GDM1 (cell line): ENCODE measurements around the gene AGK.
"Not testable (repeated sequence)": the region's sequence is repeated elsewhere in the genome, so short reads cannot be mapped to it uniquely, and the experiment has no call there.

Experiments used
- DNase-seq: peaks from one replicate; lab custom pipeline; 2025; lab: John Stamatoyannopoulos, UW

Gene AGK

DNA sequence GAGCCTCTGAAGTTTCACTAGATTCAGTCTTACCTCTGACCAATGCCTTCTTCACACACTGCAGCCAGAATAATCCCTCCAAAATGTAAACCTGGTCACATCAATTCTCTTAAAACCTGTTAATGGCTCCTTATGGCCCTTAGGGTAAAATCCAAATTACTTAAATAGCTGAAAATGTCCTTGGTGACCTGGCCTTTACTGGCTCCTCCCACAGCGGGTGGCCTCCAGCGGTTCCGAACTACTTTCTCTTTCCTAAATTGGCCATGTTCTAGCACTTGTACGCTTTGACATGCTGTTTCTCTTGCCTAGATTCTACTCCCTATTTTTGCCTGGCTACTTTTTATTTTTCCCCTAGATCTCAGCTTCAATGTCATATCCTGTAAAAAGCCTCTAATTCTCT is 36.1 kb downstream of the AGK start:
- no peak for DNase-seq

DNA sequence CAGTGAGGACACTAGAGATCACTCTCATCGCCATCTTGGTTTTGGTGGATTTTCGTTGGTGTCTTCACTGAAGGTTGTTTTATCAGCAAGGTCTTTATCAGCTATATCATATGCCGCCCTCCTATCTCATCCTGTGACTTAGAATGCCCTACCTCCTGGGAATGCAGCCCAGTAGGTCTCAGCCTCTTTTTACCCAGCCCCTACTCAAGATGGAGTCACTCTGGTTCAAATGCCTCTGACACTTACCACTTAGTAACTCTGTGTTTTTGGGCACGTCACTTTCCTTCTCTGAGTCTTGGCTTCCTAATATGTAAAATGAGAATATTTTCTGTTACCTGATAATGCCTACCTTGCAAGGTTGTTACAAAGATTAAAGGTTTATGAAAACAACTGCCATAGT is 37.7 kb downstream of the AGK start:
- no peak for DNase-seq

DNA sequence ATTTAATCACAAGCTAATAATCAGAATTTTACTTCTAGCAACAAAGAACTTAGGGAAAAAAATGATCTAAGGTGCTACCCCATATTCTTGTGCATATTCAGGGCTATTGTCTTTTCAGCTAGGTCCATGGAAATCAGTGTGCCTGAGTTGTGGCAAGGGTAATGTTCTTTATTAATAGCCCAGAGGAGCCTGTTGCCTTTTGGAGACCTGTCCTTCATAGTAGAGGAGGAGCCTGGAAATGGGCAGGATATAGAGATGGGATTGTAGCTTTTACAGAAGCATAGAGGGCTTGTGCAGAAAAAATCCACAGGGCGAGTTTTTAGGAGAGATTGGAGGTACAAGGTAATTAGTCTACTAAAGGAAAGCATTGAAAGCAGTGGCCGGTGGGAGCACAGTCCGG is 38.9 kb downstream of the AGK start:
- no peak for DNase-seq

DNA sequence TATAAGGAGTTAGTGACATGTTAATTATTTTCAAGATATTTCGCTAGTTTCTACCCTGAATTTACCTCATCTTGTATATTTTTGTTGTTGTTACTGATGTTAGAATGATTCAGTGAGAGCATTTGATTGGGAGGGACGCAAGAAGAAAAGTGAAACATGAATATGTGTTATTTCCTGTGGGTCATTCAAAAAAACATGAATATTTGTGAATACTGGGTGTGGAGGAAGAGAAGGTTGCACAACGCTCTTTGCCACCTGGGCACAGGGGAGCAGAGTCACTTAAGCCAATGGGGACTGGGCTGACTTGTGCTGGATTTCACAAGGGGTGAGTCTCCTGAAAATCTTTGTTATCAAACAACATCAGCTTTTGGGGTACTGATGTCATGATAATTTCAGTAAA is 39.5 kb downstream of the AGK start:
- no peak for DNase-seq

DNA sequence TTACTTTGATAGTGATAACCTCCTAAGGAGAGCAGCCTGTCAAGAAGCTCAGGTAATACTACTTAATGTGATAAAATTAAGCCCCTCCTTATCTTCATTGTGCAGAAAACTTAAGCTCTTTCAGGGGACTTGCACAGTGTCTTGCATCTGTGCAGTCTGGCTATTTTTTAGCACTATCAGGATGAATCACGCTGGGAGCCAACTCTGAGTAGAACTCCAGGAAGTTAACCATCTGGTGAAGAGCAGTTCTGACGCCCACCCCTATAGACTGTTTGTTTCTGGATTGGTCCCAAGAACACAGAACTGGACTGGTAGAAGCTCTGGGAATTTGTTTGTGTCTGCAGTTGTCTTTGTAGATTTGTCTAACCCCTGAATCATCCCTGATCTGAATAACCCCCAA is 41.9 kb downstream of the AGK start:
- DNase-seq: no peak

DNA sequence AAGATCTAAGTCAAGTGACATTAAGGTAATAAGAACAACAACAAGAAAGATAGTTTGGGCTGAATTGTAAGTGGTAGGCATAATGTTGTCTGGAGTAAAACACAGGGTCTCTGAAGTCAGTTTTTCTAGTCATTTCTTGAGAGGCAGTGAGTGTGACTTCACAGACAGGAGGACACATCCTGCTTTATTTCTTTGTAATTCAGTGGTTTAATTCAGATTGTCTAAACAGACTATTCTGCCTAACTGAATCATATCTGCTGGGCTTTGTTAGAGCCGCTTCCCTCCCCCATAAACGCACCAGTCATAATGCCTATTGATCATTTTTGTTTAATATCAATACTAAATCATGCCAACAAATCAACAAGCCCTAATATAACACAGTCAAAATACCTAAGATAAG is 46.8 kb downstream of the AGK start:
- DNase-seq: no peak

DNA sequence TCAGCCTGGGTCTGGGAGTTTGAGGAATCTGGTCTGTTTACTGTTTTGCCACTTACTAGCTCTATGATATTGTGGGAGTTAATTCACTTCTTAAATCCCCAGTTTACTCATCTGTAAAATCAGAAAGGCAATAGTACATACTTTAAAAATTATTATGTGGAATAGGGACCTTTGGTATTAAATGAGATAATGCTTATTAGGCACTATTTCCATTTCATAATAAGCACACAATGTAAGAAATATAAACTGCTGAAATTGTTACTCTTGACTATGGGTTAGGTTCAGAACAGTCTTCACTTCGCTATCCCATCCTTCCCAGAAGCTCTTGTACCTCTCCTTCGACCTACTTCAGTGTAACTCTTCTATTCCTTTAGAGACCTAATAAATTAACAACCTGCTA is 47.2 kb downstream of the AGK start:
- DNase-seq: no peak

DNA sequence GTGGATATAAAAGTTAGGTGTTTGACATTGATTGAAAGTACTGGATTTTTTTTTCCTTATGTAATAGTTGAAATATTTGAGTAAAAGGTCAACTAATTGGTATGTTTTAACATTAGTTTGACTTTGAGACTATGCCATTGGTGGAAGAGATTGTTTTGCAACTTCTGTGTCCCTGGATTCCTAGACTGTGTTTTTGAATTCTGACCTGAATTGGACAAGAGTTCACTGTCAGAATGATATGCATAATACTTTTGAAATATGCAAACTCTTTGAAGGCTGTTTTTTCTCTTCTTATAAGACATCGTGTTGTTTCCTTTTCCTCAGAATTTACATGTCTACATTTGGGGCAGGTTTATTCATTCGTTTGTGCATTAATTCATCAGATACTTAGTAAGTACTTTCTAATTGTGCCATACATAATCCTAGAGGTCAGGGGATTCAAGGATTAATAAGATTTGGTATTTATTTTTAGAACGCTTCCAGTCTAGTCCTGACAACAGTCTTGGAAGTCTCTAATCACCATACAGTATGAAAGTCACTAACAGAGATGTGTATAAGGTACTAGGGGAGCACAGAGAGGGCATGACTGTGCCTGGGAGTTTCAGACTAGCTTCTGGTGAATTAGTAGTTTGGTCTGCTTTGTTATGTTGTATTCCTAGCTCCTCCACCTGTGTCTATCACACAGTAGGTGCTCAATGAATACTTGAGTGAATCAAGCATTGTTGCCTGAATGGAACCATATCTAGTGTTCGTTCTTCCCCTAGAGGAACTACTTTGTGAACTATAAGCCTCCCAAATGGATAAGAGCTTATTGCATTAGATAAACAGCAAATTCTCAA is 49.2 kb downstream of the AGK start:
- no peak for DNase-seq

DNA sequence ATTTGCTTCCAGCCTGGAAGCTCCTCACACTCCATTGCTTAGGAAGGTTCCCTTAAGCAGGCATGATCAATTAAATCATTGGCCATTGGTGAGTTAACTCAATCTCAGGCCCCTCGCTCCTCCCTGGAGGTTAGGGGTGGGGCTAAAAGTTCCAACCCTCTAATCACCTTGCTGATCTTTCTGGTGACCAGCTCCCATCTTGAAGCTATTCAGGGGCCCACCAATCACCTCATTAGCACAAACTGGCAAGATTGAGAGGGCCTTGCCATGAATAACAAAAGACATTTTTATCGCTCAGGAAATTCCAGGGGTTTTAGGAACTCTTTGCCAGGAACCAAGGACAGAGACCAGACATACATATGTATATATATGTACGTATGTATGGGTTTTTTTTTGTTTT is 58.4 kb downstream of the AGK start:
- no peak for DNase-seq

DNA sequence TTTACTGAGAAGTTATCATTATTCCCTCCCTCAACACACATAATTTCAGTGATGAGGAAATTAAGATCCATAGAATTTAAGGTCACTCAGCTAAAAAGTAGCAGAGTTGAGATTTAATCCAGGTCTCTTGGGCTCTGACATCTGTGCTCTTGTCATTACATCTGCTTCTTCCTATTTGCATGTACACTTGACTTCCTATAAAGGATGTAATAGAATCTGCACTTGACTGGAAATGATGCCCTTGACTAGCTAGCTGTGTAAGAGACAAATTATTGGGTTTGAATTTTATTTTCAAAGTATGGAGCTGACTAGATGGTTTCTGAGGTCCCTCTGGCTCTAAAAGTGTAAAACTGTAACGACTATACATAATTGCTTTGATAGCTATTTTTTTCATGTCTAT is 59.5 kb downstream of the AGK start:
- no peak for DNase-seq

DNA sequence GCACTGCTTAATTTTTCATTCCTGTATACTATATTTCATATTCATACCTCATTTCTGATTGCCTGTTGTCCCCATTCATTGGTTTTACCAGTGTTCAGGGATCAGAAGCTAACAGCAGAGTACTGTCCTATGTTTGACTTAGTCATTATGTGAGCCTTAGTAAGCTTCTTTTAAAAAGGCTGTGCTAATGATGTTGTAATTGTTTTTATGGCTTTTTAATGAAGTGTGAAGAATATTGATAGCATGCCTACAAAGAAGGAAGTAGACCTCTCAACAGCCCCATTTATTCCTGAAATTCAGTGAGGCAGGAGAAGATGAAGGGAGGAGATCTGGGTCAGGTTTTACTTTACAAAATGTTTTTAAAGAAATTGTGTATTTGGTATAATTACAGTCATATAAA is 61.7 kb downstream of the AGK start:
- no peak for DNase-seq

DNA sequence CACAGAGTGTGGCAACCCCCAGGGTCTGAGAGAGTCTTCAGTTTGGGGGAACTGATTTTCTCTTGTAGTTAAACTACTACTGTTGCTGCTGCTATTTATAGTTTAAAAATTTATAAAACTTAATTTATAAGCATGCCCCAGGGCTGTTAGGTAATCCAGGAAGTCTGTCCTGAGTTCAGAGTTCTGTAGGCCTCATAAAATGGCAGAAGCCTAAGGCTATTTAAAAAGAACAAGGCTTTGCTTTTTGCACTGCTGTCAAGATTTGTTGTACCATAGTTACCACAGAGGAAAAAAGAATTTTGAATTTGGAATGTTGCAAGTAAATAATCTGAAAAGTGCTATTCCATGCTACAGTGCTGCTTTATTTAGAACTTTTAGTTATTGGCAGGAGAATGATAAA is 66.1 kb downstream of the AGK start:
- DNase-seq: no peak

DNA sequence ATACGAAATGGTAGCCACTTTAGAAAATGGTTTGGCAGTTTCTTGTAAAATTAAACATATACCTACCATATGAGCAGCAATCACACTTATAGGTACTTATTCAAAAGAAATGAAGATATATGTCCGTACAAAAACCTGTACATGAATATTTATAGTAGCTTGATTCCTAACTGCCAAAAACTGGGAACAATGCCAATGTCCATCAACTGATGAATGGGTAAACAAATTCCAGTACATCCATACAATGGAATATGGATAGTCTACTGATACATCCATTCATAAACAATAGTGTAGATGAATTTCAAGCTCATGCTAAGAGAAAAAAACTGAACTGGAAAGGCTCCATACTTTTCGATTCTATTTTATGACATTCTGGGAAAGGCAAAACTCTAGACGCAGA is 68.5 kb downstream of the AGK start:
- no peak for DNase-seq

DNA sequence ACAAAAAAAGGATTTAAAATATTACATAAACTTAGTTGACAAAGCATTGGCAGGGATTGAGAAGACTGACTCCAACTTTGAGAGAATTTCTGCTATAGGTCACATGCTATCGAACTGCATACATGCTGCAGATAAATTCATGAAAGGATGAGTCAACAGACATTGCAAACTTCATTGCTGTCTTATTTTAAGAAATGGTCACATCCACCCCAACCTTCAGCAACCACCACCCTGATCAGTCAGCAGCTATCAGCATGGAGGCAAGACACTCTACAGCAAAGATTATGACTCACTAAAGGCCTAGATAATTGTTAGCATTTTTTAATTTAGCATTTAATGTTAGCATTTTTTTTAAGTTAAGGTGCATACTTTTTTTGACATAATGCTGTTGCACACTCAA is 73.6 kb downstream of the AGK start:
- DNase-seq: no peak

DNA sequence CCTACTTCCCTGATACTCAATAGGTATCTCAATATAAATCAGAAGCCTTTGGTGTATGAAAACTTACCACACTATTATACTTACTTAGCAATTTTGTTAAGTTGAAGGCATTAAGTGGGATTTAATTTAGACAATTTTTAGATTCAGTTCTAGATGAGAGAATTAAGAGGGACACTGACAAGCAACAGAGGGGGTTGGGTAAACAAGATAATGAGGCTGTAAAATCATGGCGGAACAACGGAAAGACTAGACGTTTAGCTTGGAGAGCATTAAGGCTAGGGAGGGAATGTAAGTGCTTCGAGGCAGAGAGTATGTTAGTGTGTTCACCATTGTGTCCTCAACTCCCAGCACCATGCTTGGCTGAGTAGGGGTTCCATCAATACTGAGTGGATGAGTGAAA is 79.4 kb downstream of the AGK start:
- DNase-seq: no peak

DNA sequence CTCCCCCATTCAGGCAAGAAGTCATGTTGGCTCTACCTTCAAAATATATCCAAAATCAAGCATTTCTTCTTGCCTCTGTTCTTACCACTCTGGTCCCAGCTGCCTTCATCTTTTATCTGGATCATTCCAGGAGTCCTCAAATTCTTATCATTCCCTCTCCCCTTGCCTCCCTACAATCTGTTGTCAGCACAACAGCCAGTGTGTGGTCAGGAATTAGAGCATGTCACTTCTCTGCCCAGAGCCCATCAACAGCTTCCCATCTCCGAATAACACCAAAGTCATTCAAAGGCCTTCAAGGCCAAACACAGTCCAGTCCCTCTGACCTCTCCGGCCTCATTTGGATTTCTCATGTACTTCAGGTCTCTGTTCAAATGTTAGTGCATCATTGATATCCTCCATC is 80.3 kb downstream of the AGK start:
- no peak for DNase-seq

DNA sequence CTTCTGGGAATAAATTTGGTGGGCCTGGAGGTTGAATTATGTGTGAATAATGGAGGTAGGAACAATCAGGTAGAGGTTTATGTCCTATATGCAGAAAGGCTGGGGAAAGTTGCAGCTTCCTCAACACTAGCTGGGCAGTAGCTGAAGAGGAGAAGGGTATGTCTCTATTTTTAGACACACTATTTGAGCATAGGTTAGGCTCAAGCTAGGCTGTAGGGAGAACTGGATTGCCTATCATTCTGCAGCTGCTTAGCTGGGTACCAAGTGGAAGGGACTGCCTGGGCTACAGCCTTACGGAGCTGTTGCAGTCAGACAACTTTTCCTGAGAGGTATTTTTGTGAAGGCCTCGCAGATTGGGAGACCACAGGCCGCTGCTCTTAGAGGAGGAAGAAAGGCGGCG is 82.9 kb downstream of the AGK start:
- DNase-seq: no peak

DNA sequence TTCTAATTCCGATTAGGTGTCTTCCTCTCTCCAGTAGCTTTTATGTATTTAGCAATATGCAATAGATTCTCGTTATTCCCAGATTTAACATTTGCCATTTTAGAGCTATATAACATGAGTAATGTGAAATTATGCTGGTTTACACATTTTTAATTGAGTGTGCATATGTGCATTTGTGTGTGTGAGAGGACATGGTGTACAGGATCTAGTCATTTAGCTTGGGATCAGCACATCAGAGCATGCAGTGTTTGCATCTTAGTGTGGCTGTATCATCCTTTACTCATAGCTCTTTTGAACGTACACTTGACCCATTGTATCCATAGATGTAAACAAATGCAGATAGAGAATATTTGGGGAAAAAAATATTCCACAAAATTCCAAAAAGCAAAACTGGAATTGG is 84.8 kb downstream of the AGK start:
- DNase-seq: no peak

DNA sequence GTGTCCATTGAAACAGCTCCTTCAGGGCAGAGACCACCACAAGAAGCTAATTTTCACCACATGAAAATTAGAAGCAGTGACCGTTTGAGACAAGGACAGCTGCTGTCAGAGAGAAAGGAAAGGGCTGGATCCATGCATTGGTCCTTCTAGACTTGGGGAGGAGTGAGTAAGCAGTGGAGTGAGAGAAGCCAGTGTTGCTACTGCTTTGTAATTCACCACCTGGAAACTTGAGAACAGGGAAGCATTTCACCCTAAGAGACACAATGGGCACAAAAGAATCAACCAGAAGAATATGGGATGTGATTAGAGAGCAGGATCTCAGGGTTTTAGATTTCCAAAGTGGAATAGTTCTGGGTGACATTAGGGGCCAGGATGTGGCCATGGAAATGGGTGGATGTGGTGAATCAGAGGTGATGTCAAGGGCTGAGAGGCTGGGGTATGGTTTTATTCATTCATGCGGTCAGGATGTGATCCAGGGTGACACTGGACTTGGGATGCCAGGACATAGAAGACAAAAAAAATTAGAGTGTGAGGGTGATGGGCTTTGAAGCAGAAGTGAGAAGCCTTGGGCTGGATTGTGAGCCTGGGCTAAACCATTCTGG is 89.1 kb downstream of the AGK start:
- no peak for DNase-seq

DNA sequence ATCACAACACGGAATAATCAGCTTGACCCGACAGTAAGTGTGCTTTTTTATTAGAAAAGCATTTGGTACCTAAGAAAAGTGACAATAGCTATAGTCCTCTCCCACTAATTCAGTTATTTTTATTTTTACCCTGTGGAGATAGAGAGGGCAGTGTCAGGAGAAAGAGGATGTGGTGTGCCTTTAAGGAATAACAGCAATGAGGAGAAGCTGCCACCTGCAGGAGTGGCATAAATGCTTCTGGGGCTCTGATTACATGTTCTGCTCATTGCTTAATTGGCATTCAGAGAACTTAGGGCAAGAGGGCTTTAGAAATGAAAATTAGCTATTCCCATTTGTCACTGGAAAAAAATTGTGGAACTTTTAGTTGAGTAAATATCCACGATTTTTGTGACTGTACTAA is 90.7 kb downstream of the AGK start:
- no peak for DNase-seq

DNA sequence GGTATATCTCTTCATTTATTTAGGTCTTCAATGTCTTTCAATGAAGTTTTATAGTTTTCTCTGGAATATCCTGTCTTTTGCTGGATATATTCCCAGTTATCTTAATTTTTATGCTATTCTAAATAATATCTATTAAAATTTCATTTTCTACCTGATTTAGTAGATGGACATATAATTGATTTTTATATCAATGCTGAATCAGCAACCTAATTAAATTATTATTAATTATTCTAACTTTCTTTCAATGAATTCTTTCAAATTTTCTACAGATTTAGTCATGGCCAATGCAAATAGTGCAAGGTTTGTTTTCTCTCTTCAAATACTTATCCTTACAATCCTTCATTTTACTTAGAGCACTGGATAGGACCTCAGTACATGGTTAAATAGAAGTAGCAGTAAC is 94.0 kb downstream of the AGK start:
- no peak for DNase-seq

DNA sequence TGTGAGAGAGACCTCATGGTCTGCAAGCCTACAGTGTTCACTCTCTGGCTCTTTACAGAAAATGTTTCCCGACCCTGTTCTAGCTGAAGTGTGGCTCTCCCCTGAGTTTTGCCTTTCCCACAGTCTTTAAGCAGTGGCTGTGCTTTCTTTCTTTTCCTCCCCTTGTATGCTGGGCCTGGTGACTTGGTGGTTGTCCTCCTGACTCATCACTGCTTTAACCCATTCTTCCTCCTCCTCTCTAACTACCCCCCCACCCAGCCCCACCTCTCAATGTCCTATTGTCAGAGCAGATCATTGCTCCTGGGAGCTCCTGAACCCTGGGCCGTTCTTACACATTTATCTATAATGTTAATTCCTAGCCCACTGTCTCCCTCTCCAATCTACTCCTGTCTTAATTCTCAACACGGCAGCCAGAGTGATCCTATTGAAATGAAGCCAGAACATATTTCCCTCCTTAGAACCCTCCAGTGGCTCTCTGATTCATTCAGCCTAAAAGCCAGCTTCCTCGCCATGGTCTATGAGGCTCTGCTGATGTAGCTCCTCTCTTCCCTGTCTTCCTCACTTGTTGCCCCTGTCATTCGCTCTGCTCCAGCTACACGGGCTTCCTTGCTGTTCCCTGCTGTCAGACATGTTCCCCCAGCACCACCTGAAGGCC is 95.7 kb downstream of the AGK start:
- no peak for DNase-seq

DNA sequence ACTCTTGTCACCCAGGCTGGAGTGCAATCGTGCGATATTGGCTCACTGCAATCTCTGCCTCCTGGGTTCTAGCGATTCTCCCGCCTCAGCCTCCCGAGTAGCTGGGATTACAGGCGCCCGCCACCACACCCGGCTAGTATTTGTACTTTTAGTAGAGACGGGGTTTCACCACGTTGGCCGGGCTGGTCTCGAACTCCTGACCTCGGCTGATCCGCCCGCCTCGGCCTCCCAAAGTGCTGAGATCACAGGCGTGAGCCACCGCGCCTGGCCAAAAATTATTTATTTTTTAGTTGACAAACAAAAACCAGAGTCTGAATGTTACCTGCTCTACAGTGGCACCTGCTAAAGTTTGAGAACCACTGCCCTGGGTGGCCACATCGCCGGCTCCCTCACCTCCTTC is 96.5 kb downstream of the AGK start:
- not testable (repeated sequence) for DNase-seq
